ENCODE measurements around the gene SRL.

DNA sequence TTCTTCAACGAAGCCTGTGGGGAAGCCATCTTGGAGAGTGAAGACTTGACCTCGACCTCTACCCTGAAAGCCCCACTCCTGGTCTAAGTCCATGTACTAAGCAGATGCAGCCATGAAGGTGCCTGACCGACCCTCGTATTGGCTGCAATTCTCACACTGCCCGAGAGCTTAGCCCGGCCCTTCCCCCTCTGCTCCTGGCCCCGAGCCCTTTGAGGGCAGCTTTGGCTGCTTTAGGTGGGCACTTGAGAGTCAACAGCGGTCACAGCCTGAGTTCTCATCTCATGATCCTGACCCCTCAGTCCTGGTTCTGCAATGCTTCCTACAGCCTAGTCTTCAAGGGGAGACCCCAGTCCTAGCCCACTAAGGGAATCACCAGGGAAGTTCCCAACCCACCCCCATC is 35.9 kb downstream of the SRL start:
- TF ChIP-seq, protein P1, sequence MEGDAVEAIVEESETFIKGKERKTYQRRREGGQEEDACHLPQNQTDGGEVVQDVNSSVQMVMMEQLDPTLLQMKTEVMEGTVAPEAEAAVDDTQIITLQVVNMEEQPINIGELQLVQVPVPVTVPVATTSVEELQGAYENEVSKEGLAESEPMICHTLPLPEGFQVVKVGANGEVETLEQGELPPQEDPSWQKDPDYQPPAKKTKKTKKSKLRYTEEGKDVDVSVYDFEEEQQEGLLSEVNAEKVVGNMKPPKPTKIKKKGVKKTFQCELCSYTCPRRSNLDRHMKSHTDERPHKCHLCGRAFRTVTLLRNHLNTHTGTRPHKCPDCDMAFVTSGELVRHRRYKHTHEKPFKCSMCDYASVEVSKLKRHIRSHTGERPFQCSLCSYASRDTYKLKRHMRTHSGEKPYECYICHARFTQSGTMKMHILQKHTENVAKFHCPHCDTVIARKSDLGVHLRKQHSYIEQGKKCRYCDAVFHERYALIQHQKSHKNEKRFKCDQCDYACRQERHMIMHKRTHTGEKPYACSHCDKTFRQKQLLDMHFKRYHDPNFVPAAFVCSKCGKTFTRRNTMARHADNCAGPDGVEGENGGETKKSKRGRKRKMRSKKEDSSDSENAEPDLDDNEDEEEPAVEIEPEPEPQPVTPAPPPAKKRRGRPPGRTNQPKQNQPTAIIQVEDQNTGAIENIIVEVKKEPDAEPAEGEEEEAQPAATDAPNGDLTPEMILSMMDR (conservative IDR thresholded peaks at IDR 0.05; ENCODE audit: low read length): no peak
- TF ChIP-seq EZH2phosphoT487 (IDR thresholded peaks at IDR 0.05; ENCODE audit: borderline replicate concordance): no peak
